Hematopoietic multipotent progenitor cell (in vitro differentiated cells): ENCODE results near the gene FLT4. TPM values are rescaled to one million over a fixed set of nuclear protein-coding genes. Genes with fewer than 3 reads are reported as not detected.
"Not testable (repeated sequence)": the region's sequence is repeated elsewhere in the genome, so short reads cannot be mapped to it uniquely, and the experiment has no call there.

Source experiments
- DNase-seq, 3 donors: peaks; one replicate each; pipeline ENCODE4 v3.0.0-alpha.2; 2011 to 2015; ENCODE audit warnings: low read depth in 2 of 3, low spot score in 2 of 3
- total RNA-seq: library from RNA; depleted of rRNA; stranded (reverse); fragments of >200 nt; gene quantifications from one replicate; pipeline ENCODE4 v1.2.3, GENCODE V29; 2012

Gene FLT4
- total RNA-seq = 0.27 TPM

DNA sequence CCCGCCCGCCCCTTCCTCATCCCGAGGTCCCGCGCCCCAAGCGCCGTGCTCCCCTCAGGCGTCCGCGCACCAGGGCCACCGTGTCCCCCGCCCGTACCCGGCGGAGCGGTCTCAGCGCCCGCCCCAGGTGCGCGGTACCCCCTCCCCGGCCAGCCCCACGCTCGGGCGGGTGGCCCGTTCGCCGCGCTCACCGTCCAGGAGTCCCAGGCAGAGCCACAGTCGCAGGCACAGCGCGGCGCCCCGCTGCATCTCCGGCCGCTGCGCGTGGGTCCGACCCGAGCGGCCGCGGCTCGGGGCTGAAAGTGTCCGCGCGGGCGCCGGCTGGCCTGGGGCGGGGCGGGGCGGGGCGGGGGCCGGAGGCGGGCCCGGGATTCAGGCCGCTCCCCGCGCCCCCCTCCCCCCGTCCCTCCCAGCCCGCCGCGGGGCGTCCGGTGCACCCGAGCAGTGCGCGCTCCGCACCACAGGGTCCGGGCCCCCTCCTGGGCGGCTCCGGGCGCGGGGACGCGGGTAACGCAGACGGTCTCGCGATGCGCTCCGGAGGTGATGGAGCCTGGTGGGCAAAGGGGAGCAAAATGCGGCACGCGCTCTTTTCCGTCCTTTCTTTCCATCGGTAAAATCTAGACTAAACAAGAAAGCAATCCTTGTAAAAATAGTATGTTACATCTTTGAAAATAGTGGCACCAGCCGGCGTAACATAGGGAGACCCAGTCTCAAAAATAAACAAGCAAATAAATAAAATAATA lies at the start of gene FLT4:
Gene FLT4, minus strand, starts transcription at position 304 of the 743 bp plus-strand sequence. Its CDS starts 55 bp downstream, at position 249.
- no peak for DNase-seq

- no peak for DNase-seq
Observed at GRCh38 chr5:180699042-180699441, 49.6 kb upstream of the FLT4 start.

DNA sequence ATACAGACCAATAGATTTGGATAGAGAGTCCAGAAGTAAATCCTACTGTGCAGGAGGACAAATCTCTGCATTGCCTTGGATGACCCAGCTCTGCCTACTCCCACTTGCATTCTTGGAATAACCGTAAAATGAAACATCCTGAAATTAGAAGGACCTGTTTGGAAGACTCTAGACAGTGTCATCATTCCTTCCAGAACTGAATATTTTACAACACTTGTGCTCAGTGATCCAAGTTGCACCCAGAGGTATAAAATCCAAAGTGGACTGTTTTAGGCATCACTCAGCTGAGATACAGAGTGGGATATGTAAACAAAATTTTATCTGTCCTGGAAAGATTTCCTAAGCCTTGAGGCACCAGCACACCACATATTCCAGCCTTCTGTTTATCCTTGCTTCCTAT lies 46.7 kb upstream of the FLT4 start:
- DNase-seq = no peak

DNA sequence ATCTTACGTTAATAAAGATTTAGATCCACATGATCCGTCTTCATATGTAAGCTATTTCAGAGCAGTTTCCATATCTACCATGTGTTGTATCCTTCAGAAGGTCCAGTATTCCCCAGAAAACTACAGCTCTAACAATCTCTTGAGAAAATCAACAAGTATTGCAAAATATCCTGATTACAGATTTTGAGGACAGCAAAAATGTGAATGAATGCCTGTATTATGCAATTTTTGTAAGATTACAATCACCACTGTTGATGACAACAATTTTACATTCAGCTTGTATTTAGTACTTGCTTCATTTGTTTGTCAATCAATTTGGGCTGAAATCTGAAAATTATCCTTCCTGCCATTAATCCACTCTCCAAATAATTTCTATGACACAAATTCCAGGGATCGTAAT lies 43.0 kb upstream of the FLT4 start:
- DNase-seq = no peak

GRCh38 chr5:180691046-180691445 lies 41.6 kb upstream of the FLT4 start:
- no peak for DNase-seq

DNA sequence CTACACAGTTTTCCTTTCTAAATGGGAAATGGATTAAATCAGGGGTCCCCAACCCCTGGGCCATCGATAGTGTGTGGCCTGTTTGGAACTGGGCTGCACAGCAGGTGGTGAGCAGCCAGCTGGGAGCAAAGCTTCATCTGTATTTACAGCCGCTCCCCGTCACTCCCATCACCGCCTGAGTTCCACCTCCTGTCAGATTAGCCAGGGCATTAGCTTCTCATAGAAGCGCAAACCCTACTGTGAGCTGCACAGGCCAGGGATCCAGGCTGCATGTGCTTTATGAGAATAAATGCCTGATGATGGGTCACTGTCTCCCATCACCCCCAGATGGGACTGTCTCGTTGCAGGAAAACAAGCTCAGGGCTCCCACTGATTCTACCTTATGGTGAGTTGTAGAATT lies 41.2 kb upstream of the FLT4 start:
- no peak for DNase-seq

DNA sequence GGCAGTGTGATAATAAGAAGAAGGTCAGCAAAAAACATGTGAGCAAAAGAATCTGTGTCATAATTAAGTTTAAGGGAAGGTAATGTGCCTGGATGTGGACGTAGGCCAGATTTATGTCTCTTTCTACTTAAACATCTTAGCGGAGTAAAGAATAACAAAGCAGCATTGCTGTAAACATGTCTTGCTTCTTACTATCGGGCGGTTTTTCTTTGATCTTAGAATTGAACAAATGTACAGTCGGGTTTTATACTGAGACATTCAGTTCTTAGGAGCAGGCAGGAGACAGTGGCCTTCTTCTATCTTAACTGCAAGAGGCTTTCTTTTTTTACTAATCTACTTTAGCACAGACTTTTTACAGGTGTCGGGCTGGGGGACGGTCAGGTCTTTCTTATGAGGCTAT lies 40.4 kb upstream of the FLT4 start:
- no peak for DNase-seq

- no peak for DNase-seq
Observed at GRCh38 chr5:180689071-180689694, 39.8 kb upstream of the FLT4 start.

DNA sequence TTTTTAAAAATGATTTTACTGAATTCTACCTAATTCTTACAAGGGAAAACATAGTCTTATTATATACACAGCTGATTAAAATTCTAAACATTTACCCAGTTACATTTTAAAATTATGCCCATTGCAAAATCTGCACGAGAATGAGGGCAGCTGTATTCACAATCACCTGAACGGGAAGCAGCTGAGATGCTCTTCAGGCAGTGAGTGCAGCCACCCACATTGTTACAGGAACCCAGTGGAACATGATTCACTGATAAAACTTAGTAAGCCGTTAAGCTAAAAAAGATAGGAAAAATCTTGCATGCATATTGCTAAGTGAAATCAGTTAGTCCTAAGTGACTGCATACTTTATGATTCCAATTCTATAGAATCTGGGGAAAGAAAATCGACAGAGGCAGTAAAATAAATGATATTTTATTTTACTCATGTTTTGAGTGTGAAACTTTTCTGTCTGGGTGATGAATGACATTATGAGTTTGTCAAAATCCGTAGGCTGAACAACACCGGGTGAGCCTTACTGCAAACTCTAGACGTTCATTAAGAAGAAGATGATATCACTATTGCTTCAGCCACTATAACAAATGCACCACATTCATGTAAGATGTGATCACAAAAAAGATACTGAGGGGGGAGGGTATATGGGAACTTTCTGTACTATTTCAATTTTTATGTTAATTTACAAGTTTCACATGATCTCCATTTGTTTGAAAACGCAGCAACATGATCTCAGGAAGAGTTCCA lies 39.1 kb upstream of the FLT4 start:
- DNase-seq = peak in 1 of 3 donors; percentile 5

GRCh38 chr5:180686799-180687198 lies 37.4 kb upstream of the FLT4 start:
- DNase-seq = not testable (repeated sequence)

GRCh38 chr5:180684623-180685161 lies 35.3 kb upstream of the FLT4 start:
- DNase-seq = no peak

- no peak for DNase-seq
Observed at GRCh38 chr5:180683220-180683922, 34.0 kb upstream of the FLT4 start.

DNA sequence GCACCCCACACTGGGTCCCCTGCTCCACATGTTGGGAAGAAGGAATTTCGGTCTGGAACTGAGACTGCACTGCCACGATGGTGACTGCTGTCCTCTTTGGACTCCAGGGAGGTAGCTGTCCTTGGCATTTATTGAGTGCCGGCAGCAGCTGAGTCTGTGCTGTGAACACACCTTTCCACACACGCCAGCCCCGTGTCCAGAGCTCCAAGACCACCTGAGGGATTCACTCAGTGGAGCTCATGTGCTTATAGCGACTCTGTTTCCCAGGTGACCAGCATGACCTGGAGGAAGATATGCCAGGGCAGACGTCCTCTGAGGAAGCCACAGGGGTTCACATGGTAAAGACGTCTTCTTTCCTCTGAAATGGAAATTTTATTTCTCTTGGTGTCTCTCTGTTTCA lies 33.2 kb upstream of the FLT4 start:
- no peak for DNase-seq

GRCh38 chr5:180682008-180682407 lies 32.6 kb upstream of the FLT4 start:
- DNase-seq = not testable (repeated sequence)

DNA sequence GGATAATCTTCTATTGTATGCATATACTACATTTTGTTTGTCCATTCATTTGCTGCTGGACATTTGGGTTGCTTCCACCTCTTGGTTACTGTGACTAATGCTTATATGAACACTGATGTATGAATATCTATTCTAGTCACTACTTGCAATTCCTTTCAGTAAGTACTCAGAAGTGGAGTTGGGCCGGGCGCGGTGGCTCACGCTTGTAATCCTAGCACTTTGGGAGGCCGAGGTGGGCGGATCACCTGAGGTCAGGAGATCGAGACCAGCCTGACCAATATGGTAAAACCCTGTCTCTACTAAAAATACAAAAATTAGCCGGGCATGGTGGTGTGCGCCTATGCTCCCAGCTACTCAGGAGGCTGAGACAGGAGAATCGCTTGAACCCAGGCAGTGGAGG lies 28.9 kb upstream of the FLT4 start:
- not testable (repeated sequence) for DNase-seq

GRCh38 chr5:180675036-180675635 lies 25.7 kb upstream of the FLT4 start:
- no peak for DNase-seq

GRCh38 chr5:180674090-180674475 lies 24.7 kb upstream of the FLT4 start:
- not testable (repeated sequence) for DNase-seq

DNA sequence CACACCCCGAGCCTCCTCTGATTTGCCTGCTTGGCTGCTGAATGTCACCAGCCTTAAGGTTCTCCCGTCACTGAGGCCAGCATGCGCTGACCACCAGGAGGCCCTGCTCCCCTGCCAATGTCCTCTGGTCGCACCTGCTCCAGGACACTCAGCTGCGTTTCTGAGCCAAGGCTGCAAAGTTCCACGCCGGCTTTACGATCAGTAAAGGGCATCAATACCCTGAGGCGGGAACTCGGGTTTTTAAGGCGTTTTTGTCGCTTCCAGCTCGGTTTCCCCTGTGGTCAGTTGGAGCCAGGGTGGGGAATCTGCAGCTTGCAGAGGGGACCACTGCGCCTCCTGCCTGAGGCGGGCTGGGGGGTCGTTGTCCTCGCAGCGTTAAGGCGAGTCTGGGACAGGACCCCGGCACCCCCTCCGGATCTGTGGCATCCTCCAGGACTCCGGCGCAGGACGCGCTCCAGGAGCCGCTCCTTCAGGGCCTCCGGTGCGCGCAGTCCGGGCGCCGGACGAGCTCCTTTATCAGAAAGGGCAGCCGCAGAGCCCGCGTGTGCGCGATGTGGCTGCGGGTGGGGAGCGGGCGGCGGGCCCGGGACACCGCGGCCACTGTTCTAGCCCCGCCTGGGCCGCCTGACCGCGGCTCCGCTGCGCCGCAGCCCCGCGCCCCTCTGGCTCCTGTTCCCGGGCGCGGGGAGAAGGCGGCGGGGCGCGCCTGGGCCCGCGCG lies 24.1 kb upstream of the FLT4 start:
- DNase-seq = no peak

DNA sequence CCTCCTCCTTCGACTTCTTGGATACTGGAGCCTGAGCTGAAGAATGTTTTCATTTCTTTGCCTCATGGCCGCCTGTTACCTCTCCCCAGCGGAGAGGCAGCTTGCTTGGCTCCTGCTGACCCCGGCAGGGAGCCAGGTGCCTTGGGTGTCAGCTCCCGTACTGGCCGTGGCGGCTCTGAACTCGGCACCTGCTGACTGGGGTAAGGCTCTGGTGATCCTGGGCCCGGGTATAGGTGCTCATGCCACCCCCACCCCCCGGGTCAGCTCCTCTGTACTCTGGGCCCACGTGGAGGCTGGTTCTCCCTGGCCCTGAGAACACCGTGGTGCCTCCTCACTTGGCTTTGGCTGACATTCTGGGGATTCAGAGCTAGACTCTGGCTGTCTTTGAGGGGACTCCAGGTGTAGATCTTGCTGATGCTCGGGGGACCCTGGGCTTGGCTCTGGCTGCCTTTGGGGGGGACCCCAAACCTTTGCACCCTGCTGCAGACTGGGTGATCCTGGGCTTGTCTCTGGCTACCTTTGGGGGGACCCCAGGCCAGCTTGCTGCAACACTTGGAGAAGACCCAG lies 22.6 kb upstream of the FLT4 start:
- not testable (repeated sequence) for DNase-seq
